ENCODE results near the gene TTI1. TPM values are rescaled to one million over a fixed set of nuclear protein-coding genes. Genes with fewer than 3 reads are reported as not detected.

The TTI1 gene
- total RNA-seq, 1 donor from 2014 or later: 13.4 TPM

- DNase-seq (ENCODE audit: low read depth) (peak; percentile 80), FAIRE-seq (no peak)
- H2AFZ ChIP-seq (ENCODE audit: low read depth, low read length): no peak overlapping the region
- peak overlapping the region; percentile 27 for H3K4me3 ChIP-seq (ENCODE audit: insufficient read depth, low read depth, low read length)
- peak overlapping the region; percentile 26 for H3K27ac ChIP-seq (ENCODE audit: low read depth, low read length)
- H3K79me2 ChIP-seq (ENCODE audit: insufficient read depth, low read length): no peaks in the 10 kb centered on the region
- peaks cover 19% of the 10 kb centered on the region for H4K20me1 ChIP-seq (ENCODE audit: insufficient read depth, low read length)
- H3K4me2 ChIP-seq (ENCODE audit: low read length): peak overlapping the region; percentile 73
- Mint-ChIP-seq H3K4me3 (ENCODE audit: unreplicated experiment) (peak overlapping the region; percentile 1), H3K27ac (ENCODE audit: unreplicated experiment) (peak overlapping the region; percentile 60), H3K36me3 (ENCODE audit: low read depth, unreplicated experiment) (peaks cover 9% of the 10 kb centered on the region), H3K27me3 (ENCODE audit: low read depth, unreplicated experiment) (no peaks in the 10 kb centered on the region), H3K9me3 (ENCODE audit: unreplicated experiment) (no peaks in the 10 kb centered on the region), H3K4me1 (ENCODE audit: low read depth, unreplicated experiment) (peaks cover 47% of the 10 kb centered on the region)
- H3K9ac ChIP-seq (ENCODE audit: low read length): peak overlapping the region; percentile 41
- no peaks in the 10 kb centered on the region for H3K27me3 ChIP-seq (ENCODE audit: insufficient read depth, low read length)
- TF ChIP-seq, protein P1, sequence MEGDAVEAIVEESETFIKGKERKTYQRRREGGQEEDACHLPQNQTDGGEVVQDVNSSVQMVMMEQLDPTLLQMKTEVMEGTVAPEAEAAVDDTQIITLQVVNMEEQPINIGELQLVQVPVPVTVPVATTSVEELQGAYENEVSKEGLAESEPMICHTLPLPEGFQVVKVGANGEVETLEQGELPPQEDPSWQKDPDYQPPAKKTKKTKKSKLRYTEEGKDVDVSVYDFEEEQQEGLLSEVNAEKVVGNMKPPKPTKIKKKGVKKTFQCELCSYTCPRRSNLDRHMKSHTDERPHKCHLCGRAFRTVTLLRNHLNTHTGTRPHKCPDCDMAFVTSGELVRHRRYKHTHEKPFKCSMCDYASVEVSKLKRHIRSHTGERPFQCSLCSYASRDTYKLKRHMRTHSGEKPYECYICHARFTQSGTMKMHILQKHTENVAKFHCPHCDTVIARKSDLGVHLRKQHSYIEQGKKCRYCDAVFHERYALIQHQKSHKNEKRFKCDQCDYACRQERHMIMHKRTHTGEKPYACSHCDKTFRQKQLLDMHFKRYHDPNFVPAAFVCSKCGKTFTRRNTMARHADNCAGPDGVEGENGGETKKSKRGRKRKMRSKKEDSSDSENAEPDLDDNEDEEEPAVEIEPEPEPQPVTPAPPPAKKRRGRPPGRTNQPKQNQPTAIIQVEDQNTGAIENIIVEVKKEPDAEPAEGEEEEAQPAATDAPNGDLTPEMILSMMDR (IDR thresholded peaks at IDR 0.05; ENCODE audit: insufficient read depth, low read depth, low read length): no peak
- H3K4me1 ChIP-seq (ENCODE audit: insufficient read depth, low read length): peaks cover 58% of the 10 kb centered on the region
- no peaks in the 10 kb centered on the region for H3K9me3 ChIP-seq (ENCODE audit: insufficient read depth, low read depth, low read length)
- no peaks in the 10 kb centered on the region for H3K36me3 ChIP-seq (ENCODE audit: insufficient read depth, low read length)
Observed at GRCh38 chr20:37990571-37991151, 42.6 kb downstream of the TTI1 start.

DNA sequence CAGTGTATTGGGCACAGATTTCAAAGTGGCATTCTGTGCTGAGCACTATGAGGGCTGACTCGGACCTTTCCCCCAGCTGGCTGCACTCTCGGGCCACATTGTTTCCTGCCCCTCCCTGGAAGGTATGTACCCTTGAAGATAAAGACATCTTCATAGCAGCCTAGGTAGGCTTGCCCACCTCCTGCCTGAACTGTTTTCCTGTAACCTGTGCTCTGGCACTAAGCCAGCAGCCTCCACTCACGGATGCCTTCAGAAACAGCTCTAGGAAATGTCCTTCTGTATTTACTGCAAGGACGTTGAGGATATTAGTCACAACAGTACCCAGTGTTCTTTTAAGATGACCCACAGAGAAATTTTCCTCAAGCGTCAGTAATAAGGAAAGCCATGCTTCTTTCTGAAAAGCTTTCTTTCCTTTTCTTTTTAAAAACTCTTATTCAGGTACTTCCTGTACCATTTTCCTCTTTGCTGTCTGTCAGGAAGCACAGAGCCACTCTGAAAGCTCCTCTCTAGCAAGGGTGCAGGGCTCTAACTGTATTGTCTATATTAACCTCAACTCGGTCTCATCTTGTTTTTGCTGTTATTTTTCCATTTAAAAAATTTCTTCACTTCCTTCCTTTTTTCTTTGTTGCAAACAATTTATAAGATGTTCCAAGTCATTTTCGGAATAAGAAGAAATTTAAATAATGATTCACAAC lies 43.5 kb downstream of the TTI1 start:
- Mint-ChIP-seq H3K36me3 (ENCODE audit: low read depth, unreplicated experiment) (peaks cover 6% of the 10 kb centered on the region), H3K9me3 (ENCODE audit: unreplicated experiment) (no peaks in the 10 kb centered on the region), H3K27me3 (ENCODE audit: low read depth, unreplicated experiment) (no peaks in the 10 kb centered on the region), H3K4me3 (ENCODE audit: unreplicated experiment) (no peak overlapping the region), H3K27ac (ENCODE audit: unreplicated experiment) (peak overlapping the region; percentile 42), H3K4me1 (ENCODE audit: low read depth, unreplicated experiment) (peaks cover 44% of the 10 kb centered on the region)
- DNase-seq (ENCODE audit: low read depth): no peak
- no peak for FAIRE-seq
- no peak for TF ChIP-seq EZH2 (IDR thresholded peaks at IDR 0.05; ENCODE audit: insufficient read depth, low read length)
- TF ChIP-seq, protein P1 (IDR thresholded peaks at IDR 0.05; ENCODE audit: insufficient read depth, low read depth, low read length): no peak
- Histone ChIP-seq H3K4me3 (ENCODE audit: insufficient read depth, low read depth, low read length) (no peak overlapping the region), H3K27ac (ENCODE audit: low read depth, low read length) (peak overlapping the region; percentile 2), H4K20me1 (ENCODE audit: insufficient read depth, low read length) (peaks cover 19% of the 10 kb centered on the region), H3K4me2 (ENCODE audit: low read length) (peak overlapping the region; percentile 73), H3K9ac (ENCODE audit: low read length) (peak overlapping the region; percentile 20), H3K9me3 (ENCODE audit: insufficient read depth, low read depth, low read length) (no peaks in the 10 kb centered on the region), H3K27me3 (ENCODE audit: insufficient read depth, low read length) (no peaks in the 10 kb centered on the region), H3K36me3 (ENCODE audit: insufficient read depth, low read length) (no peaks in the 10 kb centered on the region), H3K79me2 (ENCODE audit: insufficient read depth, low read length) (no peaks in the 10 kb centered on the region), H2AFZ (ENCODE audit: low read depth, low read length) (no peak overlapping the region), H3K4me1 (ENCODE audit: insufficient read depth, low read length) (peaks cover 54% of the 10 kb centered on the region)
